AG09309 (cell line): ENCODE measurements around the gene VWA5B2.

ENCODE experiments used
- DNase-seq: peaks from one replicate; pipeline ENCODE4 v3.0.0-alpha.2; 2010; ENCODE audit warnings: low read depth
- H3K4me3 ChIP-seq: 2 replicates; pipeline ENCODE4 v1.5.1; 2011; ENCODE audit warnings: mild to moderate bottlenecking, low read depth, low read length, moderate library complexity; ENCODE audit not compliant: control insufficient read depth
- CTCF ChIP-seq: IDR thresholded peaks from 2 replicates; pipeline ENCODE4 v1.5.1; 2011; ENCODE audit warnings: mild to moderate bottlenecking, low read depth, low read length, inconsistent platforms; ENCODE audit not compliant: insufficient read depth, control insufficient read depth; ENCODE audit errors: missing control alignments

The VWA5B2 gene

GRCh38 chr3:184249412-184250166 lies 20.2 kb downstream of the VWA5B2 start, which contains the start of gene EEF1AKMT4:
Gene EEF1AKMT4, plus strand, starts transcription at chr3:184249672. Its CDS starts 23 bp downstream, at chr3:184249695.
- H3K4me3 ChIP-seq: peak within 1 kb of the TSS; percentile 98
- peak; percentile 93 for DNase-seq
- TF ChIP-seq CTCF: peak; percentile 60

GRCh38 chr3:184250167-184250828 lies 20.9 kb downstream of the VWA5B2 start:
- peak; percentile 96 for TF ChIP-seq CTCF
- peak overlapping the region; percentile 98 for H3K4me3 ChIP-seq
- peak; percentile 48 for DNase-seq

- no peak for TF ChIP-seq CTCF
- no peak for DNase-seq
- H3K4me3 ChIP-seq: no peak overlapping the region
Measured at GRCh38 chr3:184255291-184256039, 26.1 kb downstream of the VWA5B2 start.

GRCh38 chr3:184257083-184257915 lies 27.9 kb downstream of the VWA5B2 start:
- TF ChIP-seq CTCF: no peak
- DNase-seq: no peak
- no peak overlapping the region for H3K4me3 ChIP-seq

DNA sequence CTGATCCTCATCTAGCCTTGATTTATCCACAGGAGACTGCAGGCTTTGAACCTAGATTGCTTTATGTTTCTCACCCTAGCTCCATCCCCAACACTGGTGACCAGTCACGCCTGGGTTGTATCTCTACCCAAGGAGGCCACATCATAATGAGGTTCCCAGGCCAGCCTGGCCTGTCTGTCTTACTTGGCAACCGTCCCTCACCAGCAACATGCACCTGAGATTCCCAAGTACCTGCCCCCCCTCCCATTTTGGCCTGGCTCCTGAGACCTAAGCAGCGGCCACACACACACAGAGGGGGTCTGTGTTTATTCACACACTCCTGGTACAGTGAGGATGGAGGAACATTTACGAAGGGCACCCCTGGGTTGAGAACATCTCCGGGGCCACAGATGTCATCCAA lies 29.5 kb downstream of the VWA5B2 start:
- DNase-seq: no peak
- H3K4me3 ChIP-seq: no peak overlapping the region
- TF ChIP-seq CTCF: no peak

DNA sequence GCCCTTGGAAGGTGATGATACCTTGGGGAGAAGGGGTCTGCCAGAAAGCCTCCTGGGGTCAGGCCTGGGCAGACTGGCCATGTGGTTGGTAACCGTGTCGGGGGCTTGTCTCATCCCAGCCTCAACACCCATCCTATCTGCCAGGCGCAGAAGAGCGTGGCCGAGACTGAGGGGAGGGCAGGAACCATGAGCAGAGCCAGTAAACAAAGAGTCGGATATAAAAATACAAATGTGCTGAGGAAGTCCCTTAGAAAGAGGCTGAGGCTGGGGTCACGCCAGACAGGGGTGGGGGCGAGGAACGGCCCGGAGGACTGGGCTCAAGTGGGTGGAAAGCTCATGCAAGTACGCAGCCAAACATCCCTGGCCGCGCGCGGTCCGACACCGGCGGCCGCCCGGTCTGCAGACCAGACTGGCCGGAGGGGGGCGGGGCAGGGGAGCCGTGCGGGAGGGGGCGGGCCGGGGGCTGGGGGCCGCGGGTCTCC lies 30.1 kb downstream of the VWA5B2 start:
- no peak overlapping the region for H3K4me3 ChIP-seq
- TF ChIP-seq CTCF: no peak
- no peak for DNase-seq
